Hepatocyte (in vitro differentiated cells): ENCODE results near the gene ULBP2. TPM values are rescaled to one million over a fixed set of nuclear protein-coding genes. Genes with fewer than 3 reads are reported as not detected.
A peak's percentile ranks its signal among the peaks of the same experiment; 100 is the strongest.

Source experiments
- DNase-seq: peaks from one replicate; pipeline ENCODE4 v3.0.0-alpha.2; 2016; ENCODE audit warnings: low spot score
- H2AFZ ChIP-seq: fragments of 200-600 bp; sonication (generic); 2 replicates; pipeline ENCODE4 v1.6.0; 2016; ENCODE audit warnings: antibody characterized with exemption, mild to moderate bottlenecking
- H3K27ac ChIP-seq: fragments of 200-600 bp; sonication (generic); 2 replicates; pipeline ENCODE4 v1.5.1; 2016; ENCODE audit warnings: mild to moderate bottlenecking
- H3K27me3 ChIP-seq: fragments of 200-600 bp; sonication (generic); 2 replicates; pipeline ENCODE4 v1.6.1; 2016
- H3K36me3 ChIP-seq: fragments of 200-600 bp; sonication (generic); replicated peaks from 2 replicates; pipeline ENCODE4 v1.5.1; 2016; ENCODE audit warnings: low read depth; ENCODE audit not compliant: insufficient read depth
- H3K4me1 ChIP-seq: fragments of 200-600 bp; sonication (generic); 2 replicates; pipeline ENCODE4 v1.5.1; 2016; ENCODE audit warnings: mild to moderate bottlenecking, moderate library complexity; ENCODE audit not compliant: insufficient read depth
- H3K4me2 ChIP-seq: fragments of 200-600 bp; sonication (generic); 2 replicates; pipeline ENCODE4 v1.6.0; 2016
- H3K4me3 ChIP-seq: fragments of 200-600 bp; sonication (generic); 2 replicates; pipeline ENCODE4 v1.5.1; 2016; ENCODE audit warnings: mild to moderate bottlenecking
- H3K79me2 ChIP-seq: fragments of 200-600 bp; sonication (generic); 2 replicates; pipeline ENCODE4 v1.6.0; 2017; ENCODE audit warnings: mild to moderate bottlenecking
- H3K9me2 ChIP-seq: fragments of 200-600 bp; sonication (generic); replicated peaks from 2 replicates; pipeline ENCODE4 v1.6.0; 2017; ENCODE audit warnings: mild to moderate bottlenecking; ENCODE audit not compliant: insufficient read depth
- H3K9me3 ChIP-seq: fragments of 200-600 bp; sonication (generic); 2 replicates; pipeline ENCODE4 v1.5.1; 2016; ENCODE audit warnings: low read depth, mild to moderate bottlenecking
- H4K20me1 ChIP-seq: fragments of 200-600 bp; sonication (generic); 2 replicates; pipeline ENCODE4 v1.6.0; 2016; ENCODE audit warnings: mild to moderate bottlenecking; ENCODE audit not compliant: insufficient read depth, poor library complexity, severe bottlenecking
- EZH2 ChIP-seq: fragments of 200-600 bp; sonication (generic); IDR thresholded peaks from 2 replicates; pipeline ENCODE4 v1.6.1; 2016; ENCODE audit warnings: antibody characterized with exemption, mild to moderate bottlenecking, borderline replicate concordance
- EZH2phosphoT487 ChIP-seq: fragments of 200-600 bp; sonication (generic); IDR thresholded peaks from one replicate; pipeline ENCODE4 v1.6.1; 2018; ENCODE audit warnings: antibody characterized with exemption, mild to moderate bottlenecking, low read depth, moderate library complexity; ENCODE audit not compliant: unreplicated experiment, severe bottlenecking
- WGBS: methylation state at CpG from one replicate; pipeline ENCODE4 v1.1.6; 2016; ENCODE audit warnings: low lambda C conversion rate; ENCODE audit errors: missing lambda C conversion rate; 5-methylcytosine and 5-hydroxymethylcytosine counted together
- polyA plus RNA-seq: library from polyadenylated mRNA; unstranded; fragments of >200 nt; fragmentation: Nextera tagmentation; extraction: Ambion mirVana; gene quantifications from 2 replicates; pipeline ENCODE4 v1.2.1, GENCODE V29; 2016
- total RNA-seq: library from RNA; depleted of rRNA; stranded (reverse); fragments of >200 nt; gene quantifications from 2 replicates; pipeline ENCODE4 v1.2.3, GENCODE V29; 2014
- TF ChIP-seq, protein P1 (sequence below): fragments of 200-600 bp; sonication (generic); IDR thresholded peaks from 2 replicates; pipeline ENCODE4 v1.5.1; 2016; ENCODE audit warnings: antibody characterized with exemption, mild to moderate bottlenecking; ENCODE audit not compliant: poor library complexity

The ULBP2 gene, protein sequence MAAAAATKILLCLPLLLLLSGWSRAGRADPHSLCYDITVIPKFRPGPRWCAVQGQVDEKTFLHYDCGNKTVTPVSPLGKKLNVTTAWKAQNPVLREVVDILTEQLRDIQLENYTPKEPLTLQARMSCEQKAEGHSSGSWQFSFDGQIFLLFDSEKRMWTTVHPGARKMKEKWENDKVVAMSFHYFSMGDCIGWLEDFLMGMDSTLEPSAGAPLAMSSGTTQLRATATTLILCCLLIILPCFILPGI
- total RNA-seq (0.10 and 1.1 TPM in 2 replicates), polyA plus RNA-seq (0.15 and 1.9 TPM in 2 replicates)

GRCh38 chr6:149941583-149942460 is at the start of gene ULBP2:
ULBP2 (plus strand) TSS chr6:149942014; CDS start chr6:149942073, 59 bp downstream.
- Histone ChIP-seq H3K36me3 (no peaks in the 10 kb centered on the region), H3K9me2 (no peaks in the 10 kb centered on the region), H3K4me1 (peaks cover 9% of the 10 kb centered on the region), H3K27me3 (peaks cover 64% of the 10 kb centered on the region), H4K20me1 (no peaks in the 10 kb centered on the region), H3K9me3 (no peaks in the 10 kb centered on the region), H3K79me2 (no peaks in the 10 kb centered on the region), H3K4me2 (peak within 1 kb of the TSS; percentile 98), H3K27ac (no peak within 1 kb of the TSS), H3K4me3 (peak within 1 kb of the TSS; percentile 93), H2AFZ (peak within 1 kb of the TSS; percentile 88)
- DNase-seq, result peak; percentile 91
- TF ChIP-seq EZH2, result no peak
- TF ChIP-seq, protein P1, sequence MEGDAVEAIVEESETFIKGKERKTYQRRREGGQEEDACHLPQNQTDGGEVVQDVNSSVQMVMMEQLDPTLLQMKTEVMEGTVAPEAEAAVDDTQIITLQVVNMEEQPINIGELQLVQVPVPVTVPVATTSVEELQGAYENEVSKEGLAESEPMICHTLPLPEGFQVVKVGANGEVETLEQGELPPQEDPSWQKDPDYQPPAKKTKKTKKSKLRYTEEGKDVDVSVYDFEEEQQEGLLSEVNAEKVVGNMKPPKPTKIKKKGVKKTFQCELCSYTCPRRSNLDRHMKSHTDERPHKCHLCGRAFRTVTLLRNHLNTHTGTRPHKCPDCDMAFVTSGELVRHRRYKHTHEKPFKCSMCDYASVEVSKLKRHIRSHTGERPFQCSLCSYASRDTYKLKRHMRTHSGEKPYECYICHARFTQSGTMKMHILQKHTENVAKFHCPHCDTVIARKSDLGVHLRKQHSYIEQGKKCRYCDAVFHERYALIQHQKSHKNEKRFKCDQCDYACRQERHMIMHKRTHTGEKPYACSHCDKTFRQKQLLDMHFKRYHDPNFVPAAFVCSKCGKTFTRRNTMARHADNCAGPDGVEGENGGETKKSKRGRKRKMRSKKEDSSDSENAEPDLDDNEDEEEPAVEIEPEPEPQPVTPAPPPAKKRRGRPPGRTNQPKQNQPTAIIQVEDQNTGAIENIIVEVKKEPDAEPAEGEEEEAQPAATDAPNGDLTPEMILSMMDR, result no peak
- no peak for TF ChIP-seq EZH2phosphoT487
- 2% methylated on average over 59 of the region's 62 CpGs for WGBS

DNA sequence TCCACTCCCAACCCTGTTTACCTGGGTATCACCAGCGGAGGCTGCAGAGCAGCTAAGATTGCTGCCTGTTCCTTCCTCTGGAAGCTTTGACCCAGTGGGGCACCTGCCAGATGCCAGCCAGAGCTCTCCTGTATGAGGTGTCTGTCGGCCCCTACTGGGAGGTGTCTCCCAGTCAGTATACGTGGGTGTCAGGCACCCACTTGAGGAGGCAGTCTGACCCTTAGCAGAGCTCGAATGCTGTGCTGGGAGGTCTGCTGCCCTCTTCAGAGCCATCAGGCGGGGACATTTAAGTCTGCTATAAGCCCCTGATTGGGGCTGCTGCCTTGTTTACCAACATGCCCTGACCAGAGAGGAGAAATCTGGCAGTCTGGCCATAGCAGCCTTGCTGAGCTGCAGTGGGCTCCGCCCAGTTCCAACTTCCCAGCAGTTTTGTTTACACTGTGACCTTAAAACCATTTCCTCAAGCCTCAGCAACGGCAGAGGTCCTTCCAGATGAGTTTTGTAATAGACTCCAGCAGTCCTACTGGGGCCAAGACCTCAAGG is 46.7 kb upstream of the ULBP2 start:
- Histone ChIP-seq H4K20me1 (no peaks in the 10 kb centered on the region), H3K27ac (no peak overlapping the region), H3K9me2 (no peaks in the 10 kb centered on the region), H3K27me3 (no peaks in the 10 kb centered on the region), H2AFZ (no peak overlapping the region), H3K9me3 (no peaks in the 10 kb centered on the region), H3K4me2 (no peak overlapping the region), H3K4me1 (peaks cover 7% of the 10 kb centered on the region), H3K36me3 (no peaks in the 10 kb centered on the region), H3K79me2 (no peaks in the 10 kb centered on the region), H3K4me3 (no peak overlapping the region)
- peak; percentile 62 for DNase-seq
- TF ChIP-seq EZH2phosphoT487 (no peak), EZH2 (no peak)
- TF ChIP-seq, protein P1, result no peak
- WGBS, result 56% methylated on average over 7 of the region's 7 CpGs

DNA sequence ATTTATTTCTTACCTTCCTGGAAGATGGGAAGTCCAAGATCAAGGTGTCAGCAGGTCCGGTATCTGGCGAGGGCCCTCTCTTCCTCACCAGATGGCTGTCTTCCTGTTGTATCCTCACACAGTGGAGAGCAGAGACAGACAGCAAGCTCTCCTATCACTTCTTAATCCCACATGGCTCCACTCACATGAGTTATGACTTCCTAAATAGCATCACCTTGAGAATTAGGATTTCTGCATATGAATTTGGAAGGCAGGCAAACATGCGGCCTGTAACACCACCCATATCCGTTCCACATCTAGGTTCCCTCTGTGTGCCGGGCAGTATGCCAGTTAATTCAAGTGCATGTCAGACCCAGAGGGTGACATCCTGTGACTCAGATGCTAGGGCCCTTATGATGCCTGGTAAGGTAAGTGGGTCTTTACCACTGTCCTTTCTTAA is 46.0 kb upstream of the ULBP2 start:
- Histone ChIP-seq H3K4me1 (peaks cover 7% of the 10 kb centered on the region), H3K4me2 (no peak overlapping the region), H3K4me3 (no peak overlapping the region), H2AFZ (no peak overlapping the region), H4K20me1 (no peaks in the 10 kb centered on the region), H3K9me3 (no peaks in the 10 kb centered on the region), H3K79me2 (no peaks in the 10 kb centered on the region), H3K9me2 (no peaks in the 10 kb centered on the region), H3K36me3 (no peaks in the 10 kb centered on the region), H3K27ac (no peak overlapping the region), H3K27me3 (no peaks in the 10 kb centered on the region)
- no peak for DNase-seq
- WGBS, result 82% methylated on average over 5 of the region's 5 CpGs
- TF ChIP-seq EZH2, result no peak
- TF ChIP-seq, protein P1, result no peak
- no peak for TF ChIP-seq EZH2phosphoT487
